Activated CD4-positive, alpha-beta T cell treated with anti-CD3 and anti-CD28 coated beads, Interleukin-2, amount 50 U/mL, for 24 hours (primary cell): ENCODE results near the gene FBXO41.

Experiments used
- DNase-seq, 2 donors: peaks; one replicate each; pipeline ENCODE4 v3.0.0-alpha.2; 2020; ENCODE audit warnings: low read depth in 1 of 2, low spot score in 1 of 2

The FBXO41 gene

DNA sequence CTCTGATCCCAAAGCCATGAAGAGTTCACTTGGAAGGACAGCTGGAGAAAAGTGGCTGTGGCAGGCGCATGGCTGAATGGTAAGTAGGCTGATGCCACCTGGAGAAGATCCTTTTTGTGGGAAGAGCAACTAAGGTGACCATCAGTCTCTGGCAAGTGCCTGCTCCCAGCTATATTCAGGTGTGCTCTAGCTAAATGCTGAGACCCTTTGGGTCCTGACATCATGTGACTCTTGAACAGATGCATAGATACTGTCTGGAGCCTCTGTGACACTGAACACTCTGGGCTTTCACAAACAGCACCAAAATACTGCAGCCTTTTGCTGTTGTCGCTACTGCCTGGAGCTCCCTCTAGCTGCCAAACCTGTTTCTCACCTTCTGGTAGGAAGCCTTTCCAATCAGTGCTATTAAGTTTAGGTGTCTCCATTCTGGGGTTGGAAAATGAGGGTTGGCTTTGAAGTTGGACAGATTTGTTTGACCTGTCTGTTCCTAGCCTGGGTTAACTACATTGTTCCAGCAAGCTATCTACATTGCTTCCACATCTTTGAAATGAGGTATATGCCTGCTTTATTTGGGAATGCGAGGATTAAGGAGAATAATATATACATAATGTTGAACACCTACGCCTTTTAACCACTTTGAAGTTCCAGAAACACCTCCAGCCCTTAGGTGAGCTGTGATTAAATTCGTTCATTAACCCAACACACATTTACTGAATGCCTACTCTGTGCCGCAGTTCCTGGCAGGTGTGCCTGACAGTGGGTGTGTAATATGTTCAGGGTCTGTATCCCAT, 6.0 kb upstream of the FBXO41 start:
- DNase-seq, result peak in 1 of 2 donors; percentile 37

DNA sequence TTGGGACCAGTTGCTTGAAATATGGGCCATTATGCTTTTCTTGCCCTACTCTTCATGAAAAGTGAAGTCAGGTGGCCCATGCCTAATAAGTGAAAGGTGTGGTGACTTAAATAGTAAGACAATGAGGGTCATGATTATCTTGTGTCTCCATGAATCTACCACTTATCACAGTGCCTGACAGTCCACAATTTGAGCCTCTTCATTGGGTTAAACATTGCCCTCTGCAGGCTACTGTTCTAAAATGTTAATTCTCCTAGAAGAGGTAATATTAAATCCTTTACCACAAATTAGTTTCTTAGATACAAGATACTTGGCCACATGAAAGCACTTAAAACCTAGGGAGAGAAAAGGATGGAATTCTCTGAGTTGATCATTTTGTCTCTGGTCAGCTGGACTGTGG, 5.0 kb upstream of the FBXO41 start:
- no peak for DNase-seq

DNA sequence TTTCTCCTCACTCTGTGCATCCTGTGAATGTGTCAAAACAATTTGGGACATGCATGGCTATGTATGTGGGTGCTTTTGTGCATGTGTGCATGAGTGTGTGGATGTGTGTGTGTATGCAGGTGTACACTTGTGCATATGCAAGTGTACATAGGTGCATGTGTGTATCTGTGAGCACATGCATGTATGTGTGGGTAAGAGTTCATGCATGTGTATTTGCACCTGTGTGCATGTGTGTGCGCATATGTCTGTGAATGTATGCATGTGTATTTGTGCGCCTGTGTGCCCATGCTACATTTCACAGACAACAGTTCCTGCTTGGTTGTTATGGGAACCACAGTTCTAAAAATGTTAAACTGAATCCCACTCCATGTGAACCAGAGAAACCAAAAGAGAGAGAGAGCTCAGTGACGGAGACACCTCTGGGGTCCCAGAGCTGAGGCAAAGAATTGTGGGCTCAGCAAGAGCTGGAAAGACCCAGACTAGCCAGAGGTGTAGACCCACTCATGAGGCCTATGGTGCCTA, 1.9 kb upstream of the FBXO41 start:
- no peak for DNase-seq

DNA sequence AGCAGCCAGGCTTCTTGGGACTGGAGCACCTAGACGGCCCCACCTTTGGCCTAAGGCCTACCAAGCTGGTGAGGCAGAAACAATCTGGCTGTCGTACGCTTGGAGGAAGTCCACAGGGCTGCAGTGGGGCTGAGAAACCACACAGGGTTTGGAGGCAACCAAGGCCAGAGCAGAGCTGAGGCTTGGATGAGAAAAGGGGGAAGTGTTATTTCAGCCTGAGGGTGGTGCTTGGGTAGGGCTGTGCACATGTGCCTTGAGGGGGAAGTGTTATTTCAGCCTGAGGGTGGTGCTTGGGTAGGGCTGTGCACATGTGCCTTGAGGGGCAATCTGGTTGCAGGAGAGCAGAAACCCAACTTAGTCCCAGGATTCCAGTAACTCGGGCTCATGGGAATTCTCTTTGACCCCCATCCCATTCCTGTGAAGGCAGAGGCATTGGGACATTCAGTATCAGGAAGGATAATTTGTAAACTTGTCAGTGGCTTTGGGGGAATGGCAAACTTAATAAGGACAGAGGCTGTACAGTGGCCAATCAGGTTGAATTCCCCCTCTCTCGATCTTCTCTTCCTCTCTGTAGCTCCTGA, 971 bp upstream of the FBXO41 start:
- no peak for DNase-seq

DNA sequence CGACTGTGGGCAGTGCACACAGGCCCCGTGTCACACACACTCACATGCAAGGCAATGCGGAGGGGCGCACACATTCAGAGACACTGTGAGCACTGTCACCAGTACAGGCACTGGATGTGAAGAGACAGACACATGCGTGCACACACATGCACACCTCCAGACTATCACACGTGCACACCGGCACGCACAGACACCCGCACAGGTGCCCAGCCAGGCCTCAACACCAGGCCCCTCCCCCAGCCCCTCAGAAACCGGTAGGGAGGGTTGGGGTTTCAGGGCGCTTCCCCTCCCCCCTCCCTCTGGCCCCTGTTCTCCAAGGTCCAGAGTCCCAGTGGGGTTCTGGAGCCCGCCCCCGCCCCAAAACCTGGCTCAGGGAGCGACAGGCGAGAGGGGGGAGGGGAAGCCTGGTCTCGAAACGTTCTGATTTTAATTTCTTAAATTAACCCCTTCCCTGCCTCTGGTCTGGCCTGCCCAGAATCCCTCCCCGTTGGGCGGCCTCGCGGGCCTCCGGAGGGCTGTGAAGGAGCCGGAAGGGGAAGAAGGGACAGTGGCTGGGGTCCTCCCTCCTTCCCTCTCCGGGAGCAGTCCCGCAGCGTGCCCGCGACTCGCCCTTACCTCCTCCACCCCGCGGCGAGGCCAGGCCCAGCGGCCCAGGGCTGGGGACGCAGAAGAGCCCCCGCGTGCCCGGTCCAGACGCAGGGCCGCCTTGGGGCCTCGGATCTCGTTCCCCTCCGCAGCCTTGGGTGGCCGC, 558 bp downstream of the FBXO41 start:
- no peak for DNase-seq

DNA sequence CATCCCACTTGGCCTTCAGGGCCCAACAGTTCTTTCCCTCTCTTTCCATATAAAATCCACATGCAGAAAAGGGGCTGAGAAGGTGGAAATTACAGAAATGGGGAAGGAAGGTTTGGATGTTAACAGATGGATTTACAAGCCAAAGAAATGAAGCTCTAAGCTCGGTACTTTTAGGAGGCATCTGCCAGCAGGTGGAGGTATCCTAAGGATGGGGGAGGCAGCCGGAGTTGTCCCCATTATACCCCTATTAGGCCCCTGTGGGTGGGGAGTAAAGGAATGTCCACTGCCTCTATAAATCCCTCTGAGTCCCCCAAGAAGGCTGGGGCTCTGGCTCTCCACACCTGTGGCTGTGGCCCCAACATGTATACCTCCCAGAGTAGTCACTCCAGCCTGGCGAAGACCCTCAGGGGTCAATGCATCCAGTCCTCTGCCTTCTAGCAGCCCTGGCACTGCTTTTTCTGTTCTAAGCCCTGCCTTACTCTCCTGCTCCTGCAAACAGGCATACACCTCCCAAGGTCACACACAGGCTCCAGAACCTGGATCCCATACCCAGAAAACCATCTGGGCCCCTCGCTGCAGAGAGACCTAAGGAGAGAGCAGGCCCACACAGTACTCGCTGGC, 1.2 kb downstream of the FBXO41 start:
- no peak for DNase-seq

DNA sequence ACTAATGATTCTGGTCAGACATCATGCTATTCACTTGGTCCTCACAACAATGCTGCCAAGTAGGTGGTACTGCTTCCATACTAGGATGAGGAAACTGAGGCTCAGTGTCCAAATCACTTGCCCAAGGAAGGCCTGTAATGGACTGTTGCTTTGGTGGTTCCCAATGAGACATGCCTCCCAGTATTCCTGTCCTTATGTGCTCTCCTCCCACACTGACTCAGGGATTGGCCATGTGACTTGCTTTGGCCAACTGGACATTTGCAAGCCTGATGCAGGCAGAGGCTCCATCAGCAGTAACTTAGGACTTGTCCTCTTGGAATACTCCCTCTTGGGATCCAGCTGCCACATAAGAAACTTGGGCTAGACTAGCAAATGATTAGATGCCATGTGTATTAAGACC, 3.0 kb downstream of the FBXO41 start:
- no peak for DNase-seq

DNA sequence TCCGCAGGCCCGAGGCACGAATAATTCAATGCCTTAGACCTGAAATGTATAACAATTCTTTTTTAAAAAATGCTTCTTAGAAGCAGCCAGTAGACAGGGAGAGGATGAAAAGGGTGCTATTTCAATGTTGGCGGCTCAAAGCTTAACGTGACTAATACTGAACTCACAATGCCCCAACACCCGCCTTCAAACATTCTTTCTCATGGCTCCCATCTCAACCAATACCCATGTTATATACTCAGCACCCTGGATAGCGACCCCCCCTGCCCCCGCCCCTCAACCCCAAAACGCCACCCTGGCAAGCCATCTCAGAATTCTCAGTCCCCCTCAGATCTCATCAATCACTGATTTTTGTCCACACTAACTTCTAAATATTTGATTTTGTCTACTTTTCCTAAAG, 4.4 kb downstream of the FBXO41 start:
- DNase-seq, result no peak

DNA sequence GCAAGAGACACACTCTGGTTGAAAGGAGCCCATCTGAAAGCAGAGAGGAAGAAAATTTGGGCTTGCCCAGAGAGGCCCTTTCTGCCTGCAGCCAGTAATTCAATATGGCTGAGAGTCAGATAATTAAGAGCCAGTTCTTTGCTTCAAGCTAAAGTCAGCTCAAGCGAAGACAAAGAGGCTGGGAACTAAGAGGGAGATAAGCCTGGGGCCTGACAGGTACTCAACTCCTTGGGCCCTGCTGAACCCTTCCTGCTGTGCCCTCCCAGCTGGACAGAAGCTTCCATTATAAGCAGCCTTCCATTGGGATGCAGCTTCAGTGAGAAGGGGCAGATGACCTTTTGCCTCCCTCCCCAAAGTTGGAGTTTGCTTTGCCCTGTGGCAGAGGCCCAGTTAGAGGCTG, 12.0 kb downstream of the FBXO41 start:
- DNase-seq, result no peak

DNA sequence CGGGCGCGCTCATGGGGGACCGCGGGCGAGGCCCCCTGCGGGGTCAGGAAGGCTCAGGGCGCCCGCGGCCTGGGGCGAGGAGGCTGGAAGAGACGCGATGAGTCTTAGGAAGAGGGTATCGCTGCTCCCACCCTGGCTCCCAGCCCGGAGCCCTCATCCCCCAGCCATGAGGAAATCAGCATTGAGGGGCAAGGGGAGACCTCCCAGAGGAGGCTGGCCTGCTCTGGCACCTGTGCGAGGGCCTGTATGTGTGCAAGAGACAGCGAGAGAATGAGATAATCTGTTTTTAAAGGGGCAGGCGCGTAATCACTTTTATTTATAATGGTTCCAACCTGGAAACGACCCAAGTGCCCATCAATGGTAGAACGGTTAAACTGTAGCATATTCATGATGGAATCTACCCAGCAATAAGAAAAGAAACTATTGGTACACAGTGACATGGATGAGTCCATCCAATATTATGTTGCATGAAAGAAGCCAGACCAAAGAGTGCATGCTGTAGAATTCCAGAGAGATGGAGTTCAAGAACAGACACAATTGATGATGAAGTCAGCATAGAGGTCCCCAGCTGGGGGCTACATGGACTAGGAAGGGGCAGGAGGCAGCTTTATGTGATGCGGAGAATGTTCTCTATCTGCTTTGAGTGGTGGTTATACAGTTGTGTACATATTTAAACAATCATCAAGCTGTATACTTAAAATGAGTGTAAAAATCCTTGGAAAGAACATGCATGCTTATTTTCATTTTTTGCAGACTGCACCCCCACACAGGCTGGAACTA, 14.4 kb downstream of the FBXO41 start:
- DNase-seq, result no peak

DNA sequence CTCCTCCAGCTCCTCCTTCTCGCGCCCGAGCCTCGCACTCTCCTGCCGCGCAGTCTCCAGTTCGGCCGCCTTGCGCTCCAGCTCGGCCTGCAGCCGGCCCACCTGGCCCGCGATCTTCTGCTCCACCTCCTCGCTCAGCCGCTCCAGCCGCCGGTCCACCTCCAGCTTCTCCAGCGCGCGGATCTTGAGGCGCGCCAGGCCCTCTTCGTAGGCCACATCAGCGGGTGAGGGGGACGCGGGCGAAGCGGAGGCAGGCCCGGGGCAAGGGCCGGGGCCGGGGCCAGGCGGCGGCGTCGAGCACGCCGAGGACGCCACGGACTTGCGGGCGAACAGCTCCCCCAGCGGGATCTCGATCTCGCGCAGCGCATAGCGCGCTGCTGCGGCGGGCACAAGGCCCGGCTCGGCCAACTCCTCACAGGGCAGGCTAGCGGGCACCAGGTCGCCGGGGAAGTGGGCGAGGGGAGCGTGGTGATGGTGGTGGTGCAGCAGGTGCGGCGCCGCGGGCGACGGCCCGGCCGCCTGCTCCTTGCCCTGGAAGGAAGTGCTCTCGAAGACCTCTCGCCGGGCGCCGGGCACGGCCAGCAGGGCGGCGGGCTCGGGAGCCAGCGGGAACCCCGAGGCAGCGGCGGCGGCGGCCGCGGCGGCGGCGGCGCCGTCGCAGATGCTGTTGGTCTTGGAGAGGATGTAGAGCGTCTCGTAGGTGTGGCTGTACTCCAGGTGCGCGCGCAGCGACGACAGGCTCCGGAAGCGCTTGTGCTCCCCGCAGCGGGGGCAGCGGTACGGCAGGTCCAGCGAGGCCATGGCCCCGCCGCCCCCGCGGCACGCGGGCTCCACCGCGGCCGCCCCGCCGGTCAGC, 15.2 kb downstream of the FBXO41 start:
- peak in 1 of 2 donors; percentile 61 for DNase-seq

DNA sequence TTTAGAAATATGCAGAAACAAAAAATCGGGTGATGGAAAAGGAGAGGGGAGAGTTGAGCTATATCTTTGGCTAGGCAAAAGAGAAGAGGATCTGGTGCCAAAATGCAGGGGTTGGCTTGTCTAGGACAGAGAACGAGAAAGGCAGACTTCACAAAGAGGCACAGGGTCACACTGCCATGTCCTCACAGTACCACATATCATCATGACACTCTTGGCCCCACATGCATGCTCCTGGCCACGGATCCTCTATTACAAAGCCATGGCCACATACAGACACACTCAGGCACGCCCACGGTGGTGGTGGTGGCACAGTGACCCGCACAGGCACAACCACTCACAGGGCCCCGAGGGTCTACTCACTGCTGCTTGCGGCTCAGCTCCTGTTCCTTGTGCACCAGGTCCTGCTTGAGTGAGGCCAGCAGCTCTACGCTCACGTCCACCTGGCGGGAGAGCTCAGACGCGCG, 15.9 kb downstream of the FBXO41 start:
- no peak for DNase-seq

DNA sequence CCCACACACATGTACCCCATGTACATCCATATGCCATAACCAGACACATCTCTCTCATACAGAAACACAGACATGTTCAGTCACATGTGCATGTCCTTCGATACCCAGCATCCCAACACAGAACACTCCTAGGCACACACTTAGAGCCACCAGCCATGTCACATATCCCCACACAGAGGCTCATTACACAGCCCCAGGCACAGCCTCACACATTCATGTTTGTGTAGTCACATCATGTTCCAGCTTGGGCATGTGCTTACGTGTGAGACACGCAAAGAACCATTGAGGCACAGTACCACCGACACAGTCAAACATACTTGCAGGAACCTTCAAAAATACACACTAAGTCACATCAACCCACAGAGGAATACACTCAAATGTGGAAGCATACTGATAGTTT, 17.3 kb downstream of the FBXO41 start:
- no peak for DNase-seq

DNA sequence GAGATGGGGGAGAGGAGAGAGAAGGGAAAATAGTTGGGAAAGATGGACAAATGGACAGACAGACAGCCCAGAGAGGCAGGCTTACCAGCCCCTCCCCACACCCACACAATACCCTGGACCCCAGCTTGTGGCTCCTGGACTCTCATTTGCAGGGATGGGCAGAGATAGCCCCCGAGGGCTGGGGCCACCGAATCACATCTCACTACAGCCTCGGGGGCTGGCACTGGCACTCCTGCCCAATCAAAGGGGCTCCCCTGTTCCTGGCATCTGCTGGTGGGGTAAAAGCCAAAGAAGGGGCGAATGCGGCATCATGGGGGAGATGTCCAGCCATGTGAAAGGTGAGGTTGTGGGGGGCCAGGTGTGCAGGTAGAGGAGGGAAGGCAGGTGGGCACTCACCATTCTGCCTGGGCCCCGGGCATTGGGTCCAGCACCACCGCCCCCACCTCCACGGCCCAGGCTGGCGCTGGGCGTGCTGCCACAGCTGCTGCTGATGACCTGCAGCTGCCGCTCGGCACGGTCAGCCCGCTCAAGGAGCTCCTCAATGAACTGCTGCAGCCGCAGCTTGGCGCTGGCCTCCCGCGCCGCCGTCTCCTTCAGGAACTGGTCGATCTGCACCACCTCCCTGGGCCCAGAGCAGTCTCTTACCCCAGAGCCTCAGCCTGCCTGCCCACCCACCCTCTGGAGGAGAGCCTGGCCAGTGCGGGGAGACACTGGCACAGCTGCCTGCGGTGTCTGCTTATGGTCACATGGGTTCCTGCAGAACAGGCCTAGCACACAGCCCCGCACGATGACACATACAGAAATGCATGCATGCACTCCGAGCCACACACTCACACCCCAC, 18.0 kb downstream of the FBXO41 start:
- DNase-seq, result no peak

DNA sequence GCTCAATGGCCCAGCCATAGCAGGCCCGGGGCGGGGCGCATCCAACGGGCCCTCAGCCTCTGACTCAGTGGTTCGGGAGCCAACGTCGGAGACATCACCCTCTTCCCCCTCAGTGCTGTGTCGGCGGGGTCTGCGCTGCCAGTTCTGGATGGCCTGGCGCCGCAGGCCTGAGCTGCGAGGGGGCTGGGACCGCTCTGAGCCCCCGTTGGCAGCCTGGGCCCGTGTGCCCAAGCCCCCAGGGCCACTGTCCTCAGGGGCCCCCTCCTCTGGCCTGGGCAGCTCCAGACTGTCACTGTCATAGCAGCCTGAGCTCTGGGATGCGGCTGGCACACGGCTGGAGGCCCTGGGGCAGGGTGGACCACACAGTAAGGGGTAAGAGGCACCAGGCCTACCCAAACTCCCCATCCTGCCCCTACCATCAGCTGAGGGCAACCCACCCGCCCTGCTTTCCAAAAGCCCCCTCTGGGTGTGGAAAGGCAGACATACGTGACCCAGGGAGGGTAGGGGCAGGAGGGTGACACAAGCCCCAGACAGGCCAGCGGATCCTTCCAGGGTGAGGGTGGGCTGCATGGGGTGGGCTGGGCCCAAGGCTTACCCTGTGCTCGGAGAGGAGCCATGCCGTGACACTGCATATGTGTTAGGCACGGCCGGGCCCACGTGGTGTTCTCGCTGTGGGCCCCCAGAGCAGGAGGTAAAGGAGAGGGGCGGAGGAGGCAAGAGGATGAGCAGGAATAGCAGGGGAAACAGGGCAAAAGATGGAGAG, 18.8 kb downstream of the FBXO41 start:
- no peak for DNase-seq

DNA sequence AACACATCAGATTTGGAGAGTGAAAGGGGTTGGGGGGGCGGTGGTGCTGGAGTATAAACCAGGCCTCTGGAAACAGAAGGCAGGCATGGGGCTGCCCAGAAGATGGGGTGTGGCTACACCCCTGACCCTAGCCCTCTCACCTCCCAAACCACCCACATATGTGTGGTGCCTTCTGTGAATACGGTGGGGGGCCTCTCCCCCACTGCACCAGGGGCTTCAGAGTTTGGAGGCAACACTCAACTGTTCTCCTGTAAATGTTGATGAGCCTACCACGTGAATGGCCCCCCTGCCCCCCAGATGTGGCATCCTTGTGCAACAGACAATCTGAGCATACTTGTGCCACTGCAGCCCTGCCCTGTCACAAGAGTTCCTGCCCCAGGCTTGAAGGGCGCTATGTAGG, 19.5 kb downstream of the FBXO41 start:
- DNase-seq, result no peak

DNA sequence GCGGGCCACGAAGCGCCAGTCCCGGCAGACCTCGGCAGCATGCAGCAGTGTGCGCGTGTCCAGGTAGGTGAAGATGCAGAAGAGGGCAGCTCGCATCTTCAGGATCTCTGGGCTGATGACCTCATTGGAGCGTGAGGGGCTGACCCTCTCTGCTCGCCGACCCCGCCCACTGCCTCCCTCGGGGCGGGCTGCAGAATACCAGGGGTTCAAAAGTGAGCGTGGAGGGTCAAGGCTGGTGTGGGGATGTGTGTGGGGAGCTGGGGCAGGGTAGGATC, 20.0 kb downstream of the FBXO41 start:
- no peak for DNase-seq

DNA sequence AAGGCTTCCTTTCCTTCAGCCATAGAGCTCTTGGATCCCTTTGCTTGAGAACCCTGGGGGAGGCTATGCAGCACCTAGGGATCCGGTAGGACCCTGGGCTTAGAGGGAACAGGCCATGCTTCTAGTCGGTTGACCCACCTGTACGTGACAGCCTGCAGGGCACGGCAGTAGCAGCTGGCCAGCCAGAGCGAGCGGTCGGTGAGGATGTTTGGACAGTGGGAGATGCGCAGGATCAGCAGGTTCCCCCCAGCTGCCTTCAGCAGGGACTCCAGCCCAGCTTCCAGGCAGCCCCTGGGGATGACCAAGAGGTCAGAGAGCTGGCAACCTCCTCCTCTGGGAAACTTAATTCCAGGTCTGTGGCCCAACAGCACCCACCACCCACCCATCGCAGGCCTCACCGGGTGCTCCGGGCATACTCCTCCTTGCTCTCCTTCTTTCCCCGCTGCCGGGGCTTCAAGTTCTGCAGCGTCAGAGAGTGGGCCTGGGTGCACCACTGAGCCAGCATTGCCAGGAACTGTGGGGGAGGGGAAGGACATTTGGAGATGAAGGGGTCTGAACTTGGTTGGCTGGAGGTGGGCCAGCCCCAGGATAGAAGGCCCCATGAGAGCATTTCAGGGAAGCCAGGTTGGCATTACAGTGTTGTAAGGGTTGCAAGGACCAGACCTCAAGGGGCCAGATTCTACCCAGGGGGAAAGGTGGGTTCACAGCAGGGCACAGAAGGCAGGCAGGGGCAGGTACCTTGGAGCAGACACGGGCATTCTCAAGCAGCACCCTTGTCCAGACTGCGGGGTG, 20.5 kb downstream of the FBXO41 start:
- no peak for DNase-seq
